Liver (tissue), 9 donors: ENCODE measurements around the gene LRRC61. TPM values are rescaled to one million over a fixed set of nuclear protein-coding genes. Genes with fewer than 3 reads are reported as not detected.

ENCODE experiments used
- DNase-seq: peaks from one replicate; pipeline ENCODE4 v3.0.0-alpha.2; 2017; ENCODE audit warnings: low spot score
- H3K27ac ChIP-seq, 2 donors: one replicate each; pipeline ENCODE4 v1.7.0; 2013; ENCODE audit warnings: inconsistent platforms in 2 of 2, low read length in 2 of 2, control low read depth in 1 of 2, low read depth in 1 of 2, mild to moderate bottlenecking in 1 of 2
- H3K27me3 ChIP-seq, 4 donors: one replicate each; pipeline versions ENCODE4 v1.6.1 to v1.7.0; 2013; ENCODE audit warnings: low read length in 3 of 4, inconsistent platforms in 1 of 4, mild to moderate bottlenecking in 1 of 4, moderate library complexity in 1 of 4; ENCODE audit not compliant: control insufficient read depth in 4 of 4, insufficient read depth in 4 of 4
- H3K36me3 ChIP-seq, 4 donors: one replicate each; pipeline versions ENCODE4 v1.6.1 to v1.7.0; 2013; ENCODE audit warnings: low read length in 3 of 4, mild to moderate bottlenecking in 3 of 4, low read depth in 1 of 4, moderate library complexity in 1 of 4; ENCODE audit not compliant: control insufficient read depth in 4 of 4, insufficient read depth in 3 of 4
- H3K4me1 ChIP-seq, 4 donors: one replicate each; pipeline versions ENCODE4 v1.6.1 to v1.7.0; 2013; ENCODE audit warnings: low read length in 3 of 4, mild to moderate bottlenecking in 3 of 4, moderate library complexity in 1 of 4; ENCODE audit not compliant: control insufficient read depth in 4 of 4, insufficient read depth in 4 of 4
- H3K4me3 ChIP-seq, 3 donors: one replicate each; pipeline versions ENCODE4 v1.6.1 to v1.7.0; 2013; ENCODE audit warnings: low read length in 3 of 3, control low read depth in 1 of 3, low read depth in 1 of 3, mild to moderate bottlenecking in 1 of 3
- H3K9ac ChIP-seq, 2 donors: one replicate each; pipeline ENCODE4 v1.7.0; 2013; ENCODE audit warnings: low read length in 2 of 2, mild to moderate bottlenecking in 2 of 2, moderate library complexity in 2 of 2, control low read depth in 1 of 2, low read depth in 1 of 2
- H3K9me3 ChIP-seq, 4 donors: one replicate each; pipeline versions ENCODE4 v1.6.1 to v1.7.0; 2013; ENCODE audit warnings: low read length in 3 of 4; ENCODE audit not compliant: control insufficient read depth in 4 of 4
- FOXA2 ChIP-seq: IDR thresholded peaks from 2 replicates; pipeline ENCODE4 v1.6.1; 2016; ENCODE audit warnings: antibody characterized with exemption
- GABPA ChIP-seq, 2 donors: IDR thresholded peaks in 1 of 2; conservative IDR thresholded peaks in 1 of 2; 2 replicates each; pipeline ENCODE4 v1.6.1; 2016; ENCODE audit warnings: antibody characterized with exemption in 2 of 2, mild to moderate bottlenecking in 1 of 2, moderate library complexity in 1 of 2
- HNF4A ChIP-seq, 2 donors: conservative IDR thresholded peaks; 2 replicates each; pipeline ENCODE4 v1.6.1; 2016; ENCODE audit warnings: antibody characterized with exemption in 2 of 2, mild to moderate bottlenecking in 2 of 2
- HNF4G ChIP-seq: IDR thresholded peaks from 2 replicates; pipeline ENCODE4 v1.6.1; 2016; ENCODE audit warnings: antibody characterized with exemption
- JUND ChIP-seq, 2 donors: IDR thresholded peaks; 2 replicates each; pipeline ENCODE4 v1.6.1; 2016; ENCODE audit warnings: antibody characterized with exemption in 2 of 2
- NR2F2 ChIP-seq: IDR thresholded peaks from 2 replicates; pipeline ENCODE4 v1.6.1; 2016; ENCODE audit warnings: antibody characterized with exemption
- RXRA ChIP-seq, 2 donors: IDR thresholded peaks; 2 replicates each; pipeline ENCODE4 v1.6.1; 2017 to 2018; ENCODE audit warnings: antibody characterized with exemption in 2 of 2, mild to moderate bottlenecking in 1 of 2
- TAF1 ChIP-seq: conservative IDR thresholded peaks from 2 replicates; pipeline ENCODE4 v1.6.1; 2016; ENCODE audit warnings: antibody characterized with exemption, mild to moderate bottlenecking
- WGBS: extraction: QIAGEN DNeasy Blood & Tissue Kit; methylation state at CpG from one replicate; pipeline ENCODE4 v1.1.7; 2013; 5-methylcytosine and 5-hydroxymethylcytosine counted together
- polyA plus RNA-seq, 2 donors: library from polyadenylated mRNA; stranded (reverse) in 1 of 2; unstranded in 1 of 2; fragments of 200-250 nt in 1 of 2; fragments of >200 nt in 1 of 2; fragmentation: Nextera tagmentation in 1 of 2; extraction: Ambion mirVana in 1 of 2; gene quantifications; one replicate each; pipeline versions ENCODE4 v1.2.1 to v1.2.3, GENCODE V29; 2013 to 2015
- total RNA-seq, 2 donors: library from RNA; depleted of rRNA; stranded (reverse); fragments of >200 nt; gene quantifications; one replicate each; pipeline ENCODE4 v1.2.3, GENCODE V29; 2014
- TF ChIP-seq, protein P1 (sequence below): IDR thresholded peaks from 2 replicates; pipeline ENCODE4 v1.6.1; 2016; ENCODE audit warnings: antibody characterized with exemption
- TF ChIP-seq, protein P2 (sequence below): fragments of 150-350 bp; IDR thresholded peaks from 2 replicates; pipeline ENCODE4 v1.5.1; 2017; ENCODE audit warnings: improper control_type of control experiment, low read depth, low read length; ENCODE audit not compliant: missing input control
- TF ChIP-seq, protein P3 (sequence below): IDR thresholded peaks from 2 replicates; pipeline ENCODE4 v1.6.1; 2016; ENCODE audit warnings: antibody characterized with exemption, mild to moderate bottlenecking
- TF ChIP-seq, protein P4 (sequence below): IDR thresholded peaks from 2 replicates; pipeline ENCODE4 v1.6.1; 2016; ENCODE audit warnings: antibody characterized with exemption
- TF ChIP-seq, protein P5 (sequence below): IDR thresholded peaks from 2 replicates; pipeline ENCODE4 v1.6.1; 2016; ENCODE audit warnings: antibody characterized with exemption
- donor health status: healthy.
- donor health status: healthy.
- donor health status: healthy.
- donor health status: healthy.
- donor health status: healthy.

The LRRC61 gene
- total and polyA plus RNA-seq, 4 donors: 12.0 to 21.0 (median 15.6) TPM

DNA sequence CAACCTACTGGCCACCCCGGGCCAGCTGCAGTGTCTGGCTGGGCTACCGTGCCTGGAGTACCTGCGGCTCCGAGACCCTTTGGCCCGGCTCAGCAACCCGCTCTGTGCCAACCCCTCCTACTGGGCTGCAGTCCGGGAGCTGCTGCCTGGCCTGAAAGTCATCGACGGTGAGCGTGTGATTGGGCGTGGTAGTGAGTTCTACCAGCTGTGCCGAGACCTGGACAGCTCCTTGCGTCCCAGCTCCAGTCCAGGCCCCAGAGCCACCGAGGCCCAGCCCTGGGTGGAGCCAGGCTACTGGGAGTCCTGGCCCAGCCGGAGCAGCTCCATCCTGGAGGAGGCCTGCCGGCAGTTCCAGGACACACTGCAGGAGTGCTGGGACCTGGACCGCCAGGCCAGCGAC is 14.0 kb downstream of the LRRC61 start:
- no peak overlapping the region for H3K9ac ChIP-seq
- TF ChIP-seq HNF4G (no peak), FOXA2 (no peak), HNF4A (conservative IDR thresholded peaks at IDR 0.05) (no peak), RXRA (IDR thresholded peaks at IDR 0.05) (peak in 1 of 2 donors; percentile 17), JUND (IDR thresholded peaks at IDR 0.05) (no peak), GABPA (IDR thresholded peaks at IDR 0.05 in 1 of 2, conservative IDR thresholded peaks at IDR 0.05 in 1 of 2) (no peak), NR2F2 (no peak), TAF1 (no peak)
- TF ChIP-seq, protein P1, sequence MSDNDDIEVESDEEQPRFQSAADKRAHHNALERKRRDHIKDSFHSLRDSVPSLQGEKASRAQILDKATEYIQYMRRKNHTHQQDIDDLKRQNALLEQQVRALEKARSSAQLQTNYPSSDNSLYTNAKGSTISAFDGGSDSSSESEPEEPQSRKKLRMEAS: no peak
- TF ChIP-seq, protein P2, sequence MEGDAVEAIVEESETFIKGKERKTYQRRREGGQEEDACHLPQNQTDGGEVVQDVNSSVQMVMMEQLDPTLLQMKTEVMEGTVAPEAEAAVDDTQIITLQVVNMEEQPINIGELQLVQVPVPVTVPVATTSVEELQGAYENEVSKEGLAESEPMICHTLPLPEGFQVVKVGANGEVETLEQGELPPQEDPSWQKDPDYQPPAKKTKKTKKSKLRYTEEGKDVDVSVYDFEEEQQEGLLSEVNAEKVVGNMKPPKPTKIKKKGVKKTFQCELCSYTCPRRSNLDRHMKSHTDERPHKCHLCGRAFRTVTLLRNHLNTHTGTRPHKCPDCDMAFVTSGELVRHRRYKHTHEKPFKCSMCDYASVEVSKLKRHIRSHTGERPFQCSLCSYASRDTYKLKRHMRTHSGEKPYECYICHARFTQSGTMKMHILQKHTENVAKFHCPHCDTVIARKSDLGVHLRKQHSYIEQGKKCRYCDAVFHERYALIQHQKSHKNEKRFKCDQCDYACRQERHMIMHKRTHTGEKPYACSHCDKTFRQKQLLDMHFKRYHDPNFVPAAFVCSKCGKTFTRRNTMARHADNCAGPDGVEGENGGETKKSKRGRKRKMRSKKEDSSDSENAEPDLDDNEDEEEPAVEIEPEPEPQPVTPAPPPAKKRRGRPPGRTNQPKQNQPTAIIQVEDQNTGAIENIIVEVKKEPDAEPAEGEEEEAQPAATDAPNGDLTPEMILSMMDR: no peak
- TF ChIP-seq, protein P3, sequence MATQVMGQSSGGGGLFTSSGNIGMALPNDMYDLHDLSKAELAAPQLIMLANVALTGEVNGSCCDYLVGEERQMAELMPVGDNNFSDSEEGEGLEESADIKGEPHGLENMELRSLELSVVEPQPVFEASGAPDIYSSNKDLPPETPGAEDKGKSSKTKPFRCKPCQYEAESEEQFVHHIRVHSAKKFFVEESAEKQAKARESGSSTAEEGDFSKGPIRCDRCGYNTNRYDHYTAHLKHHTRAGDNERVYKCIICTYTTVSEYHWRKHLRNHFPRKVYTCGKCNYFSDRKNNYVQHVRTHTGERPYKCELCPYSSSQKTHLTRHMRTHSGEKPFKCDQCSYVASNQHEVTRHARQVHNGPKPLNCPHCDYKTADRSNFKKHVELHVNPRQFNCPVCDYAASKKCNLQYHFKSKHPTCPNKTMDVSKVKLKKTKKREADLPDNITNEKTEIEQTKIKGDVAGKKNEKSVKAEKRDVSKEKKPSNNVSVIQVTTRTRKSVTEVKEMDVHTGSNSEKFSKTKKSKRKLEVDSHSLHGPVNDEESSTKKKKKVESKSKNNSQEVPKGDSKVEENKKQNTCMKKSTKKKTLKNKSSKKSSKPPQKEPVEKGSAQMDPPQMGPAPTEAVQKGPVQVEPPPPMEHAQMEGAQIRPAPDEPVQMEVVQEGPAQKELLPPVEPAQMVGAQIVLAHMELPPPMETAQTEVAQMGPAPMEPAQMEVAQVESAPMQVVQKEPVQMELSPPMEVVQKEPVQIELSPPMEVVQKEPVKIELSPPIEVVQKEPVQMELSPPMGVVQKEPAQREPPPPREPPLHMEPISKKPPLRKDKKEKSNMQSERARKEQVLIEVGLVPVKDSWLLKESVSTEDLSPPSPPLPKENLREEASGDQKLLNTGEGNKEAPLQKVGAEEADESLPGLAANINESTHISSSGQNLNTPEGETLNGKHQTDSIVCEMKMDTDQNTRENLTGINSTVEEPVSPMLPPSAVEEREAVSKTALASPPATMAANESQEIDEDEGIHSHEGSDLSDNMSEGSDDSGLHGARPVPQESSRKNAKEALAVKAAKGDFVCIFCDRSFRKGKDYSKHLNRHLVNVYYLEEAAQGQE: peak; percentile 52
- peak overlapping the region; percentile 1 to 22 for H3K27ac ChIP-seq
- H3K36me3 ChIP-seq: peaks cover 0 to 7% (median 1%) of the 10 kb centered on the region in 4 donors
- no peak for DNase-seq
- no peaks in the 10 kb centered on the region for H3K27me3 ChIP-seq
- no peak overlapping the region for H3K4me3 ChIP-seq
- H3K9me3 ChIP-seq: no peaks in the 10 kb centered on the region
- WGBS: 40% methylated on average over 18 of the region's 18 CpGs
- H3K4me1 ChIP-seq: peaks cover 23 to 65% (median 60%) of the 10 kb centered on the region in 4 donors

DNA sequence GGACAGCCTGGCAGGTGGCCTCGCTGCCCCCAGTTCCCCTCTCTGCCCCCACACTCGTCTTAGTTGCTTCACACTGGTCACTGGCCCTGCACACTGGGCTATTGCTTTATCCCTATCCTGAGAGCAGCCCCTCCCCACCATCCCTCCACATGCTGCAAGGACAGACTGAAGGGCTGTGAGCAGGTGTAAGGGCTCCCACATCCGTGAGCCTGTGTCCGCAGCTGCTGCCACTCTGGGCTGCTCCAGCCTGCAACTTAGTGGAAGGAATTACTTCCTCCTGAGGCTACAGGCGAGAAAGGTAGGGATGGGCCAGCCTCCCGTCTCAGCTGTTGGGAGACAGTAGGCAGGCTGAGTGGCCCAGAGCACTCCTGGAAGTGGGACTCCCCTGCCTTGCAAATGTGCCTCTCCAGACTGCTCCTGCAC is 14.5 kb downstream of the LRRC61 start:
- no peak overlapping the region for H3K4me3 ChIP-seq
- H3K4me1 ChIP-seq: peaks cover 24 to 70% (median 65%) of the 10 kb centered on the region in 4 donors
- no peaks in the 10 kb centered on the region for H3K27me3 ChIP-seq
- WGBS: 63% methylated on average over 6 of the region's 6 CpGs
- H3K9ac ChIP-seq: no peak overlapping the region
- TF ChIP-seq RXRA (IDR thresholded peaks at IDR 0.05): no peak
- TF ChIP-seq, protein P4, sequence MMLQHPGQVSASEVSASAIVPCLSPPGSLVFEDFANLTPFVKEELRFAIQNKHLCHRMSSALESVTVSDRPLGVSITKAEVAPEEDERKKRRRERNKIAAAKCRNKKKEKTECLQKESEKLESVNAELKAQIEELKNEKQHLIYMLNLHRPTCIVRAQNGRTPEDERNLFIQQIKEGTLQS: no peak
- TF ChIP-seq, protein P5, sequence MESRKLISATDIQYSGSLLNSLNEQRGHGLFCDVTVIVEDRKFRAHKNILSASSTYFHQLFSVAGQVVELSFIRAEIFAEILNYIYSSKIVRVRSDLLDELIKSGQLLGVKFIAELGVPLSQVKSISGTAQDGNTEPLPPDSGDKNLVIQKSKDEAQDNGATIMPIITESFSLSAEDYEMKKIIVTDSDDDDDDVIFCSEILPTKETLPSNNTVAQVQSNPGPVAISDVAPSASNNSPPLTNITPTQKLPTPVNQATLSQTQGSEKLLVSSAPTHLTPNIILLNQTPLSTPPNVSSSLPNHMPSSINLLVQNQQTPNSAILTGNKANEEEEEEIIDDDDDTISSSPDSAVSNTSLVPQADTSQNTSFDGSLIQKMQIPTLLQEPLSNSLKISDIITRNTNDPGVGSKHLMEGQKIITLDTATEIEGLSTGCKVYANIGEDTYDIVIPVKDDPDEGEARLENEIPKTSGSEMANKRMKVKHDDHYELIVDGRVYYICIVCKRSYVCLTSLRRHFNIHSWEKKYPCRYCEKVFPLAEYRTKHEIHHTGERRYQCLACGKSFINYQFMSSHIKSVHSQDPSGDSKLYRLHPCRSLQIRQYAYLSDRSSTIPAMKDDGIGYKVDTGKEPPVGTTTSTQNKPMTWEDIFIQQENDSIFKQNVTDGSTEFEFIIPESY: no peak
- peak overlapping the region in 1 of 2 donors; percentile 22 for H3K27ac ChIP-seq
- no peak for DNase-seq
- H3K9me3 ChIP-seq: no peaks in the 10 kb centered on the region
- H3K36me3 ChIP-seq: peaks cover 0 to 7% (median 1%) of the 10 kb centered on the region in 4 donors
